ENCODE results near the gene CELA3B.
"Not testable (repeated sequence)": the region's sequence is repeated elsewhere in the genome, so short reads cannot be mapped to it uniquely, and the experiment has no call there.

Gene CELA3B

DNA sequence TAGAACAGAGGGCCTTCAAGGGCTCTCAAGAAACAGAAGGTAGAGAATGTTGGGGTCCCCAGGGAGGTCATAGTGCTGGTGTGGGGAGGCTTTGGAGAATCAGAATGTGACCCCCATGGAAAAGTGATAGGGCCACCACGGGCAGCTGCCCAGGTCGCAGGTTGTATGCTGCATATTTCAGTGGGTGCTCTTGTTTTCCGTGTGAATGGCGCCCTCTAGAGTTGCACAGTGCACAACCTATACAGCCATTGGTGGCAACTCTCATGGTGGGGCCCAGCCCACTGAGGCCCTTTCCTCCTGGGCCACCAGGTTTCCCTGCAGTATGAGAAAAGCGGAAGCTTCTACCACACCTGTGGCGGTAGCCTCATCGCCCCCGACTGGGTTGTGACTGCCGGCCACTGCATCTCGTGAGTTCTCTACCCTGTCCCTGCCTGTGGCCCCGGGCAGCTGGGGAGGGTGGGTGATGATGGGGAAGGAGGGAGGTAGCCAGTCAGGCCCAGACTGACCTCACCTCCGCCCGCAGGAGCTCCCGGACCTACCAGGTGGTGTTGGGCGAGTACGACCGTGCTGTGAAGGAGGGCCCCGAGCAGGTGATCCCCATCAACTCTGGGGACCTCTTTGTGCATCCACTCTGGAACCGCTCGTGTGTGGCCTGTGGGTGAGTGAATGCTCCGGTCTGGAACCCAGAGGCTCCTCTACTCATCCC is 3.8 kb downstream of the CELA3B start:
- DNase-seq: not testable (repeated sequence)

DNA sequence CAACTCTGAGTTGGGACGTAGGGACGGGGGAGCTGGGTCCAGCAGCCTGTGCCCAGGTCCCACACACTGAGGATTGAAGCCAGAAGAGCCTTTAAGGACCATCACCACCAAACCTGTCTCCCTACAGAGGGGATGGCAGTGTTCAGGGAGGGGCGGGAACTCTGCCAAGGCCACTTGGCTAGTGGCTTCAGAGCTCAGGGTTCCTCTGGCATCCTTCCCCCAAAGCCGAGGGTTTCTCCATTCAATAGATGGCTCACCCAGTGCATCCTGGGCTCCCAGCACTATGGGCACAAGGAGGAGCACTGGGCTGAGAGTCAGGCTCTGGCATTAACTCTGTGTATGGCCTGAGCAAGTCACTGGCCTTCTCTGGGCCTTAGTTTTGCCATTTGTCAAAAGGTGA is 4.4 kb downstream of the CELA3B start:
- not testable (repeated sequence) for DNase-seq

DNA sequence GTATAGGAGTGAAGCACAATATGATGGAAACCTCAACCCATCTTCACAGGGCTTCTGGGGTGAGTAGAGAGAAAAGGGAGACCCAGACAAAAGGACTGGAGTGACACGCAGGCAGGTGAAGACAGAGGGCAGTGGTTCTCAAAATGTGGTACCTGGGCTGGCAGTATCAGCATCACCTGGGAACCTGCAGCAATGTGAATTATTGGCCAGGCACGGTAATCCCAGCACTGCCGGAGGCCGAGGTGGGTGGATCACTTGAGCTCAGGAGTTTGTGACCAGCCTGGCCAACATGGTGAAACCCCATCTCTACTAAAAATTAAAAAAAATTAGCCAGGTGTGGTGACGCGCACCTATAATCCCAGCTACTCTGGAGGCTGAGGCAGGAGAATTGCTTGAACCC is 5.3 kb downstream of the CELA3B start:
- not testable (repeated sequence) for DNase-seq

DNA sequence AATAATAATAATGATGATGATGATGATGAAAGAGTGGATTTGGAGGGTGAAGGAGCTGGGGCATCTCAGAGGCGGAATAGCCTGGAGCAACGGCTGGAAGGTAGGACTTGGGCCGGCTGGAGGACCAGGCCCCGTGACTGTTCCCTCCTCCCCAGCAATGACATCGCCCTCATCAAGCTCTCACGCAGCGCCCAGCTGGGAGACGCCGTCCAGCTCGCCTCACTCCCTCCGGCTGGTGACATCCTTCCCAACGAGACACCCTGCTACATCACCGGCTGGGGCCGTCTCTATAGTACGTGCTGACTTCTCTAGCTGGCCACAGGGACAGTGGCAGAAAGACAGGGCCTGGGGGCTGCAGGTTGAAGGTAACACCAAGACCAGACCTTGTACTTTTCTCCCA is 6.7 kb downstream of the CELA3B start:
- DNase-seq: not testable (repeated sequence)

DNA sequence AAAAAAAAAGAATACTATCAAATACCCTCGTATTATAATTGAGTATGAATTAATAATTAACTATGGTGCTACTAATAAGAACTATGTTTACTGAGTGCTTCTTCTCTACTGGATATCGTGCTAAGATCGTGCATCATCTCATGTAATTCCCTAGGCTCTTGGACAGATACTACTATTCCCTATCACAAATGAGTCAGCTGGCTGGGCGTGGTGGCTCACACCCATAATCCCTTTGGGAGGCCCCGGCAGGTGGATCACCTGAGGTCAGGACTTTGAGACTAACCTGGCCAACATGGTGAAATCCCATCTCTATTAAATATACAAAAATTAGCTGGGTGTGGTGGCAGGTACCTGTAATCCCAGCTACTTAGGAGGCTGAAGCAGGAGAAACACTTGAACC is 9.1 kb downstream of the CELA3B start:
- DNase-seq: not testable (repeated sequence)

DNA sequence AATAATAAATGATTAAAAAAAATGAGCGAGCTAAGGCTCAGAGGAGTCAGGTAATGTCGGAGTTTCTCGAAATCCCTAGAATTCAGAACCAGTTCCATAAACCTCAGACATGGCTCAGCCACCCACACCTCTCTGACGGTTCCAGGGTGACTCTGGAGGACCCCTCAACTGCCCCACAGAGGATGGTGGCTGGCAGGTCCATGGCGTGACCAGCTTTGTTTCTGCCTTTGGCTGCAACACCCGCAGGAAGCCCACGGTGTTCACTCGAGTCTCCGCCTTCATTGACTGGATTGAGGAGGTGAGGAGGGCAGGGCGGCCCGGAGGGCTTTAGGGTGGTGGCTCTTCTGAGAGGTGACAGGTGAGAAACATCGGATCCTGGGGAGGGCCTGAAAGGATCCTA is 9.6 kb downstream of the CELA3B start:
- DNase-seq: not testable (repeated sequence)

DNA sequence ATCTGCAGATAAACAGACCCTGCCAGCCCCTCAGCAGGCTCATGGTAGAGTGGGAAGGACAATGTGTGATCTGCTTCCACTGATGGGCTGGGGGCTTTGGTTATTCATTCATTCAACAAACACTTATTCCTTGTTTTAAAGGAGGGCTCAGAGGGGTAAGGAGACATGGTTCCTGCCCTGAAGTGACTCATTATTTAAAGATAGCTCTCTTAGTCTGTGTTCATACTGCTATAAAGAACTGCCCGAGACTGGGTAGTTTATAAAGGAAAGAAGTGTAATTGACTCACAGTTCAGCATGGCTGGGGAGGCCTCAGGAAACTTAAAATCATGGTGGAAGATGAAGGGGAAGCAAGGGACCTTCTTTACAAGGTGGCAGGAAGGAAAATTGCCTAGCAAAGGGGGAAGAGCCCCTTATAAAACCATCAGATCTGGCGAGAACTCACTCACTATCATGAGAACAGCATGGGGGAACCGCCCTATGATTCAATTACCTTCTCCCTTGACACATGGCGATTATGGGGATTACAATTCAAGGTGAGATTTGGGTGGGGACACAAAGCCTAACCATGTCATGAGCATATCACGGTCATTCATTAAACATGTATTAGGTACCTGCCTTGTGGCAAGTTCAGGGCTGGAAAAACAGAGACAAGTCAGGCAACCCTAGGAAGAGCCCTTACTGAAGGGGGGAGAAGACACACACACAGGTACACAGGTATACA is 13.0 kb downstream of the CELA3B start:
- DNase-seq: not testable (repeated sequence)

DNA sequence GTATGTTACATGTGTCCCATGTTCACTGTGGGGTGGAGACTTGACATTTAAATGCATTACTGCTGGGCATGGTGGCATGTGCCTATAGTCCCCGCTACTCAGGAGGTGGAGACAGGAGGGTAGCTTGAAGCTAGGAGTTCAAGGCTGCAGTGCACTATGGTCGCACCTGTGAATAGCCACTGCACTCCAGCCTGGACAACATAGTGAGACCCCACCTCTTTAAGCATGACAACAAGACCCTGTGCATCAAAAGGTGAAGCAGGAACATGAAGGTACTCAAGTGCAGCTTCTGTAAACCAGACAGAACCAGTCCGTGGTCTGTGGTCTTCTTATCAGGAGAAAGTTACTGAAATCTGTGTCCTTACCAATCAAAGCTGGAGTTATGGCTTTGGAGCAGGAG is 15.4 kb downstream of the CELA3B start:
- not testable (repeated sequence) for DNase-seq

DNA sequence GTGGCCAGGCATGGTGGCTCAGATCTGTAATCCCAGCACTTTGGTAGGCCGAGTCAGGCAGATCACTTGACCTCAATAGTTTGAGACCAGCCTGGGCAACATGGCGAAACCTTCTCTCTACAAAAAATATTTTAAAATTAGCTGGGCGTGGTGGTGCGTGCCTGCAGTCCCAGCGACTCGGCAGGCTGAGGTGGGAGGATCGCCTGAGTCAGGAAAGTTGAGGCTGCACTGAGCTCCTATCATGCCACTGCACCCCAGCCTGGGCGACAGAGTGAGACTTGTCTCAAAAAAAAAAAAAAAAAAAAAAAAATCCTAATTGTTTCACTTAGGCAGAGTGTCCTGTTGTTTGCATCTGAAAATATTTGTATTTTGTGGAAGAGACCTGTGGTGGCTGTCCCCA is 17.9 kb downstream of the CELA3B start:
- not testable (repeated sequence) for DNase-seq

DNA sequence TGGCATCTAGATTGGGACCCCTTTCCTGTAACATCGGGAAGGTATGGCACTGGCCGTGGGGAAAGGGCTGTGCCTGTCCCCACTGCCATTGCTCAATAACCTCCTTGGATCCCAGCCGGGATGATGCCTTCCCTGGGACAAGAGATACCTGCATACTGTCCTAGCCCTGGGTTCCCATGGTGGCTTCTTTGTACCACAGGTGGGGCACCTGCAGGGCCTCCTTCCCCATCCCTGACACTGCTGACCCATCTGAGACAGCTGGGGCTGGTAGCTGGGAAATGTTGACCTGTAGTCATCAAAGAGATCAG is 19.8 kb downstream of the CELA3B start:
- not testable (repeated sequence) for DNase-seq

DNA sequence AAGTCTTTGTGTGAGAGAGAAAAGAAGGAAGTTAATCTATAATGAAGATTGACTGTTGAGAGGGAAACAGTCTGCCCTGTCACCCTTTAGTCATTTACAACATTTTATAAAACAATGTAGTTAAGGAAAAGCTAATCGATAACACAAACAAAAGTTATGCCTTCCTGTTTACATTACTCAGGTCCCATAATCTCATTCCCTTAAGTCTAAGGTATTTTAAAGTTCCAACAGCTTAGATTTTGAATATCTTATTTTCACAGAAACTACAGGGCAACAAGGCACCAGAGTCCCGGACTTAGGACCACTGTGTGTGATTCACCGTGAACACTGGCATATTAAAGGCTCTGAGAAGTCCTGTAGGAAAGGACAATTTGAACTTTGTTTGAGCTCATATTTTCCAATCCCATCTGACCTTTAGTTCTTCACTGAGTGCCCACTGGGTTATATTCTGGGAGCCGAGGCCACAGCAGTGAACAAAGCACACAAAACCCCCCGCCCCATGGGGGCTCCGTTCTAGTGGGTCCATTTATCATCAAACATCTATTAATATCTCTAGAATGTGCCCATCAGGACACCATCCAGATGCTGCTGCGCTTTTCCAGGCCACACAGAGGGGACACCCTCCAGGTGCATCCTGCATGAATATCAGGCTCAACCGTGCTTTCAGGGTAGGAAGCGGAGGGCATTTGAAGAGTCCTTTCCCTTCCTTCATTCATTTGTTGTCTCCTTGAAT is 21.2 kb downstream of the CELA3B start:
- DNase-seq: not testable (repeated sequence)

DNA sequence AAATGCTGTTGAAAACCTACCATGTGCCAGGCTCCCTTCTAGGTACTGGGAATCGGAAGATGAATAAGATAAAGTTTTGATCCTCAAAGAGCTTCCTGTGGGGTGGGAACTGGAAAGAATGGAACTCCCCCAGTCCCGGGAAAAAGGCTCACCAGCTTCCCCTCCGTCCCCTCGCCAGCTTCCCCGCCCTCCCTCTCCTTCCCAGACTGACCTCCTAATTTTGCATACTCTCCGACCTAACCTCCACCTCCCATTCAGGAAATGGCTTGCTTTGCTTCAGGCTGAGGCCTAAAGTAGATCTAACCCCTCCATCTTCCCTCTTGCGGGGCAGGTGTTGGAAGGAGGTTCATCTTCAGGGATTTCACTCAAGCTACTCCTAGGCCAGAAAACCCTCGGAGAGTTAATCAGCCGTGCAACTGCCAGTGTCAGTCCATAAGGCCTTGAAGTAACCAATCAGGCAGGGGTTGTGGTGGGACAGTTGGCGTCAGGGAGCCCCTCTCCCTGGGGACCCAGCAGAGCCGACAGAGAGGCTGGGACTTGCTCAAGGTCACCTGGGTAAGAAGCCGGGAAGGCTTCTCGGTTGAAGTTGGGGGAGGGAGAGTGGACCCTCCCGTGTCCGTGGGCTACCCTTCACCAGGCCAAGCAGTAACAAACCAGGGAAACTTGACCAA is 21.9 kb downstream of the CELA3B start:
- not testable (repeated sequence) for DNase-seq

DNA sequence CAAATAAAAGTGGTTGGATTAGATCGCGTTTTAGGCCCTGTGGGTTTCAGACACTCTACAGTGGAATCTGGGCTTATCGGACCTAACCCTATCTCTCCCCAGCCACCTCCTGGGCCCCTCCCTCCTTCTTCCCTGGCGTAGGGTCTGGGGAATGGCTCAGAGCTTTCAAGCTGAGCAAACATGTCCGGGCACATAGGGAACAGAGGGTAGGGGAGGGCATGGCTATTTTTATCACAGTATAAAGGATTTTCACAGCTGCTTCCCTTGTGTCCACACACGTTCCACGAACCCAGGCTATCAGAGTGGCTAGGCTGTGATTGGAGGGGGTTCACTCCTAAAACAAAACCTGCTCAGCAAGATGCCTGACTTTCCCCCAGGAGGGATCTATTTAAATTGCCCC is 22.8 kb downstream of the CELA3B start:
- not testable (repeated sequence) for DNase-seq

DNA sequence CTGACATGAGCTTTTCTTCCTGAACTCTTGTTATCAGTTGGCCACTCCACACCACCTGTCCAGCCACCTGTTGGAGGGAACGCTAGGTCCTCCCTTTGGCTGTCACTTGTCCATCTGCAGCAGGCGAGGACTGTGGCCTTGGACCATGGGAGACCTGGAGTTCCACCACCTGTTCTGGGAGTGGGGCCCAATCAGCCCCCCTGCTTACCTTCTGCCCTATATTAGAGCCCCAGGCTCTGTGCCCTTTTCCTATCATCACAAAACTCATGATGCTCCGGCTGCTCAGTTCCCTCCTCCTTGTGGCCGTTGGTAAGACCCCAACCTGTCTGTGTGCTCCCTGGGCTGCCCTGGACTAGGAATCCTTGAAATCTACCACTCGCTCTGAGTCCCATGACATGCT is 24.6 kb downstream of the CELA3B start, which contains the start of gene CELA3A:
Gene CELA3A, plus strand, starts transcription at position 249 of the 400 bp plus-strand sequence. Its CDS starts 18 bp downstream, at position 267.
- no peak for DNase-seq

DNA sequence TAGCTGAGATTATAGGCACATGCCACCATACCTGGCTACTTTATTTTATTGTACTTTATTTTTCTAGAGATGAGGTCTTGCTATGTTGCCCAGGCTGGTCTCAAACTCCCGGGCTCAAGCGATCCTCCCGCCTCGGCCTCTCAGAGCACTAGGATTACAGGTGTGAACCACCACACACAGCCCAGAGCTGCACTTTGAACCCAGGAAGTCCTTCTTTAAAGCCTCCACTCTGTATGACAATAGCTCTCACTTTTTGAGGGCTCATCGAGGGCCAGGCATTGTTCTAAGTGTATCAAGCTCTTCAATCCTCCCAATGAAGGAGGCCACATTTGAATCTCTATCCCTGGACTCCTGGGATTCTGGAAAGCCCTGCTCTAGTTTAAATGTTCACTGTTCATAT is 25.6 kb downstream of the CELA3B start:
- DNase-seq: not testable (repeated sequence)

DNA sequence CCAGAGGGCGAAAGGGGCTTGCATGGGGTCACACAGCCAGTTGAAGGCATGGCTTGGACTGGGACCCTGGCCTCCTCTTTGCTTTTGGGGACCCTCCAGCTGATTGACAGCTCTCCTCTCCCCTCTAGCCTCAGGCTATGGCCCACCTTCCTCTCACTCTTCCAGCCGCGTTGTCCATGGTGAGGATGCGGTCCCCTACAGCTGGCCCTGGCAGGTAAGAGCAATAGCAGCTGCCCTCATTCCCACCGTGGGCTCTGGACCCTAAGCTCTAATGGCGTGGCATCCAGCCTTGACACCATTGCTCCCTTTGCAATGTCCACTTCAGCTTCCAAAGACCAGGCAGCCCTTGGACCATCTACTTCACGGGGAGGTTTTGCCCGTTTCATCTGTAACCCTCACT is 26.1 kb downstream of the CELA3B start:
- DNase-seq: not testable (repeated sequence)

DNA sequence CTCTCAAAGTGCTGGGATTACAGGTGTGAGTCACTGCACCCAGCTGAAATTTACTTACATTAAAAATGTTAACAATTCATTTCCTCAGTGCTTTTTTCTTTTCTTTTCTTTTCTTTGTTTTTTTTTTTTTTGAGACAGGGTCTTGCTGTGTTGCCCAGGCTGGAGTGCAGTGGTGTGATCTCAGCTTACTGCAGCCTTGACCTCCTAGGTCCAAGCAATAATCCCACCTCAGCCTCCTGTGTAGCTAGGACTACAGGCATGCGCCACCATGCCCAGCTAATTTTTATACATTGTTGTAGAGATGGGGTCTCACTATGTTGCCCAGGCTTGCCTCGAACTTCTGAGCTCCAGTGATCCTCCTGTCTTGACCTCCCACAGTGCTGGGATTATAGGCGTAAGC is 27.1 kb downstream of the CELA3B start:
- not testable (repeated sequence) for DNase-seq

DNA sequence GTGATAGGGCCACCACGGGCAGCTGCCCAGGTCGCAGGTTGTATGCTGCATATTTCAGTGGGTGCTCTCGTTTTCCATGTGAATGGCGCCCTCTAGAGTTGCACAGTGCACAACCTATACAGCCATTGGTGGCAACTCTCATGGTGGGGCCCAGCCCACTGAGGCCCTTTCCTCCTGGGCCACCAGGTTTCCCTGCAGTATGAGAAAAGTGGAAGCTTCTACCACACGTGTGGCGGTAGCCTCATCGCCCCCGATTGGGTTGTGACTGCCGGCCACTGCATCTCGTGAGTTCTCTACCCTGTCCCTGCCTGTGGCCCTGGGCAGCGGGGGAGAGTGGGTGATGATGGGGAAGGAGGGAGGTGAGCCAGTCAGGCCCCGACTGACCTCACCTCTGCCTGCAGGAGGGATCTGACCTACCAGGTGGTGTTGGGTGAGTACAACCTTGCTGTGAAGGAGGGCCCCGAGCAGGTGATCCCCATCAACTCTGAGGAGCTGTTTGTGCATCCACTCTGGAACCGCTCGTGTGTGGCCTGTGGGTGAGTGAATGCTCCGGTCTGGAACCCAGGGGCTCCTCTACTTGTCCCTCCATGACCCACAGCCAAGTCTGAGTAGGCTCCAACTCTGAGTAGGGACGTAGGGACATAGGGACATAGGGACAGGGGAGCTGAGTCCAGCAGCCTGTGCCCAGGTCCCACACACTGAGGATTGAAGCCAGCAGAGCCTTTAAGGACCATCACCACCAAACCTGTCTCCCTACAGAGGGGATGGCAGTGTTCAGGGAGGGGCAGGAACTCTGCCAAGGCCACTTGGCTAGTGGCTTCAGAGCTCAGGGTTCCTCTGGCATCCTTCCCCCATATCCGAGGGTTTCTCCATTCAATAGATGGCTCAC is 28.7 kb downstream of the CELA3B start:
- not testable (repeated sequence) for DNase-seq

DNA sequence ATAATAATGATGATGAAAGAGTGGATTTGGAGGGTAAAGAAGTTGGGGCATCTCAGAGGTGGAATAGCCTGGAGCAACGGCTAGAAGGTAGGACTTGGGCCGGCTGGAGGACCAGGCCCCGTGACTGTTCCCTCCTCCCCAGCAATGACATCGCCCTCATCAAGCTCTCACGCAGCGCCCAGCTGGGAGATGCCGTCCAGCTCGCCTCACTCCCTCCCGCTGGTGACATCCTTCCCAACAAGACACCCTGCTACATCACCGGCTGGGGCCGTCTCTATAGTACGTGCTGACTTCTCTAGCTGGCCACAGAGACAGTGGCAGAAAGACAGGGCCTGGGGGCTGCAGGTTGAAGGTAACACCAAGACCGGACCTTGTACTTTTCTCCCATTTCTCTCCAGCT is 29.9 kb downstream of the CELA3B start:
- not testable (repeated sequence) for DNase-seq

DNA sequence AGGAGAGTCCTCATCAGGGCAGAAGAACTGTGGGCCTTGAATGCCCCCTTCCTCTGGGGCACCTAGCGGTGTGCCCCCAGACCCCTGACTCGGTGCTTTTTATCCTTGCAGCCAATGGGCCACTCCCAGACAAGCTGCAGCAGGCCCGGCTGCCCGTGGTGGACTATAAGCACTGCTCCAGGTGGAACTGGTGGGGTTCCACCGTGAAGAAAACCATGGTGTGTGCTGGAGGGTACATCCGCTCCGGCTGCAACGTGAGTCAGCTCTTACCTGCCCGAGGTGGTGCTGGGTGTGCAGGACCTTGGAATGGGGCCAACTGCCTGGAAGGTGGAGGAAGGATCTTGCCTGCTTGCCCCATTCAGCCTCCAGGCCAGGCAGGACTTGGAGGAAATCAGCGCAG is 30.4 kb downstream of the CELA3B start:
- not testable (repeated sequence) for DNase-seq

DNA sequence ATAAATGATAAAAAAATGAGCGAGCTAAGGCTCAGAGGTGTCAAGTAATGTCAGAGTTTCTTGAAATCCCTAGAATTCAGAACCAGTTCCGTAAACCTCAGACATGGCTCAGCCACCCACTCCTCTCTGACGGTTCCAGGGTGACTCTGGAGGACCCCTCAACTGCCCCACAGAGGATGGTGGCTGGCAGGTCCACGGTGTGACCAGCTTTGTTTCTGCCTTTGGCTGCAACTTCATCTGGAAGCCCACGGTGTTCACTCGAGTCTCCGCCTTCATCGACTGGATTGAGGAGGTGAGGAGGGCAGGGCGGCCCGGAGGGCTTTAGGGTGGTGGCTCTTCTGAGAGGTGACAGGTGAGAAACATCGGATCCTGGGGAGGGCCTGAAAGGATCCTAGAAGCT is 32.7 kb downstream of the CELA3B start:
- DNase-seq: not testable (repeated sequence)

DNA sequence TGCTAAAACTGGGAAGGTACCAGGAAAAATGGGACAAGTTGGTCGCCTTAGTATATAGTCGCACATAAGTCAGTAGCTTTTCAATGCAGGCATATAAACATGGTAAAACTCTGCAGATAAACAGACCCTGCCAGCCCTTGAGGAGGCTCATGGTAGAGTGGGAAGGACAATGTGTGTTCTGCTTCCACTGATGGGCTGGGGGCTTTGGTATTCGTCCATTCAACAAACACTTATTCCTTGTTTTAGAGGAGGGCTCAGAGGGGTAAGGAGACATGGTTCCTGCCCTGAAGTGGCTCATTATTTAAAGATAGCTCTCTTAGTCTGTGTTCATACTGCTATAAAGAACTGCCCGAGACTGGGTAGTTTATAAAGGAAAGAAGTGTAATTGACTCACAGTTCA is 35.9 kb downstream of the CELA3B start:
- DNase-seq: not testable (repeated sequence)
